ENCODE data around the gene RASGRF2. TPM values are rescaled to one million over a fixed set of nuclear protein-coding genes. Genes with fewer than 3 reads are reported as not detected.

The RASGRF2 gene
- polyA plus RNA-seq, 1 donor from 2014 or later, result 0.42 TPM

DNA sequence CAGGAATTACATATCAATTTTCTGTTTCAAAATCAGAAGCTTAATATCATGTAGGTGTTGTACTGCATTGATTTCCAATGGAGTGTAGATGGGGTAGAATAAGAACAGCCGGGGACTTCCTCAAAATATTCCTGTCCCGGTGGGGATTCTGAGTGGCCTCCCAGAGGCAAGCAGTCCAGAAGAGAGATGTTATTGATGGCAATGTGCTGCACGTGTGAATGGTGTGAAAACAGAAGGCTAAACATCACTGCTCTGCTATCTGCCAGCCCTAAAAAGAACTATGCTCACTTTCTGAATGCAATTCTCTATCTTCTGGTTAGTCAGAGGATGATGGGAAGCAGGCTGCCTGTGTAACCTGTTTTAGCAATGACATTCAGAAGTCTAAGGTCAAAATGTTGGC is 181.9 kb downstream of the RASGRF2 start:
- Histone ChIP-seq H3K9me2 (ENCODE audit: insufficient read depth, low read length) (no peaks in the 10 kb centered on the region), H3K79me2 (replicated peaks; ENCODE audit: insufficient read depth, low read length) (no peaks in the 10 kb centered on the region), H3K27me3 (ENCODE audit: insufficient read depth, low read depth, low read length) (no peaks in the 10 kb centered on the region), H4K20me1 (ENCODE audit: insufficient read depth) (no peaks in the 10 kb centered on the region), H3K4me3 (ENCODE audit: low read length) (no peak overlapping the region), H3K36me3 (ENCODE audit: insufficient read depth, low read length) (no peaks in the 10 kb centered on the region), H3K9ac (ENCODE audit: low read length) (no peak overlapping the region), H3F3A (ENCODE audit: insufficient read depth, low read length, poor library complexity, severe bottlenecking) (no peaks in the 10 kb centered on the region), H3K4me2 (ENCODE audit: low read length) (no peak overlapping the region), H2AFZ (ENCODE audit: low read depth, low read length) (no peak overlapping the region), H3K27ac (ENCODE audit: low read length) (no peak overlapping the region), H3K9me3 (ENCODE audit: low read length) (no peaks in the 10 kb centered on the region)
- no peak for TF ChIP-seq REST (IDR thresholded peaks at IDR 0.05; ENCODE audit: borderline replicate concordance)
- no peak for TF ChIP-seq EP300 (conservative IDR thresholded peaks at IDR 0.05; ENCODE audit: poor library complexity, severe bottlenecking)
- no peak for TF ChIP-seq SMC3 (conservative IDR thresholded peaks at IDR 0.05; ENCODE audit: poor library complexity)
- TF ChIP-seq MXI1 (conservative IDR thresholded peaks at IDR 0.05; ENCODE audit: poor library complexity, severe bottlenecking), result no peak
- TF ChIP-seq POLR2AphosphoS5 (IDR thresholded peaks at IDR 0.05), result no peak
- no peak for TF ChIP-seq TAF1 (IDR thresholded peaks at IDR 0.05; ENCODE audit: low read depth)
- no peak for TF ChIP-seq RAD21 (conservative IDR thresholded peaks at IDR 0.05)
- TF ChIP-seq EZH2 (IDR thresholded peaks at IDR 0.05; ENCODE audit: borderline replicate concordance, insufficient read depth, low read length, poor library complexity, severe bottlenecking), result no peak
- no peak for TF ChIP-seq CTCF (IDR thresholded peaks at IDR 0.05; ENCODE audit: poor library complexity, severe bottlenecking)

GRCh38 chr5:81145329-81145935 is 185.3 kb downstream of the RASGRF2 start:
- TF ChIP-seq MXI1 (conservative IDR thresholded peaks at IDR 0.05; ENCODE audit: poor library complexity, severe bottlenecking) (no peak), SMC3 (conservative IDR thresholded peaks at IDR 0.05; ENCODE audit: poor library complexity) (no peak), CTCF (IDR thresholded peaks at IDR 0.05; ENCODE audit: poor library complexity, severe bottlenecking) (no peak), RAD21 (conservative IDR thresholded peaks at IDR 0.05) (no peak), REST (IDR thresholded peaks at IDR 0.05; ENCODE audit: borderline replicate concordance) (no peak), EZH2 (IDR thresholded peaks at IDR 0.05; ENCODE audit: borderline replicate concordance, insufficient read depth, low read length, poor library complexity, severe bottlenecking) (no peak), TAF1 (IDR thresholded peaks at IDR 0.05; ENCODE audit: low read depth) (no peak), POLR2AphosphoS5 (IDR thresholded peaks at IDR 0.05) (no peak), EP300 (conservative IDR thresholded peaks at IDR 0.05; ENCODE audit: poor library complexity, severe bottlenecking) (no peak)
- Histone ChIP-seq H2AFZ (ENCODE audit: low read depth, low read length) (no peak overlapping the region), H3K9me3 (ENCODE audit: low read length) (no peaks in the 10 kb centered on the region), H3F3A (ENCODE audit: insufficient read depth, low read length, poor library complexity, severe bottlenecking) (no peaks in the 10 kb centered on the region), H3K4me2 (ENCODE audit: low read length) (no peak overlapping the region), H3K27me3 (ENCODE audit: insufficient read depth, low read depth, low read length) (no peaks in the 10 kb centered on the region), H3K36me3 (ENCODE audit: insufficient read depth, low read length) (no peaks in the 10 kb centered on the region), H3K9ac (ENCODE audit: low read length) (no peak overlapping the region), H3K4me3 (ENCODE audit: low read length) (no peak overlapping the region), H3K27ac (ENCODE audit: low read length) (no peak overlapping the region), H3K9me2 (ENCODE audit: insufficient read depth, low read length) (no peaks in the 10 kb centered on the region), H4K20me1 (ENCODE audit: insufficient read depth) (no peaks in the 10 kb centered on the region), H3K79me2 (replicated peaks; ENCODE audit: insufficient read depth, low read length) (no peaks in the 10 kb centered on the region)
